Astrocyte (in vitro differentiated cells and primary cell): Measurements from ENCODE around the gene USP32. TPM values are rescaled to one million over a fixed set of nuclear protein-coding genes. Genes with fewer than 3 reads are reported as not detected.

ENCODE experiments used
- DNase-seq: peaks from one replicate; pipeline ENCODE4 v3.0.0-alpha.2; 2010; ENCODE audit warnings: low read depth
- FAIRE-seq: peaks from 2 replicates; lab custom pipeline; 2011; peaks lifted over from hg19 to GRCh38; lab: Jason Lieb, UNC
- H2AFZ ChIP-seq: 2 replicates; pipeline ENCODE4 v1.6.0; 2012; ENCODE audit warnings: low read depth, low read length, inconsistent platforms
- H3K27ac ChIP-seq: 2 replicates; pipeline ENCODE4 v1.5.1; 2011; ENCODE audit warnings: low read depth, low read length, inconsistent platforms
- H3K27me3 ChIP-seq: 2 replicates; pipeline ENCODE4 v1.6.0; 2011; ENCODE audit warnings: low read length, inconsistent platforms; ENCODE audit not compliant: insufficient read depth
- H3K36me3 ChIP-seq: 2 replicates; pipeline ENCODE4 v1.5.1; 2011; ENCODE audit warnings: low read length, inconsistent platforms; ENCODE audit not compliant: insufficient read depth
- H3K4me1 ChIP-seq: 2 replicates; pipeline ENCODE4 v1.5.1; 2011; ENCODE audit warnings: low read length, inconsistent platforms; ENCODE audit not compliant: insufficient read depth
- H3K4me2 ChIP-seq: 2 replicates; pipeline ENCODE4 v1.6.0; 2012; ENCODE audit warnings: low read length, inconsistent platforms
- H3K4me3 ChIP-seq: 2 replicates; pipeline ENCODE4 v1.5.1; 2011; ENCODE audit warnings: low read depth, mild to moderate bottlenecking, low read length, inconsistent platforms; ENCODE audit not compliant: insufficient read depth
- H3K79me2 ChIP-seq: 2 replicates; pipeline ENCODE4 v1.6.0; 2012; ENCODE audit warnings: mild to moderate bottlenecking, low read length, inconsistent platforms; ENCODE audit not compliant: insufficient read depth
- H3K9ac ChIP-seq: 2 replicates; pipeline ENCODE4 v1.6.0; 2012; ENCODE audit warnings: mild to moderate bottlenecking, low read length, inconsistent platforms
- H3K9me3 ChIP-seq: 2 replicates; pipeline ENCODE4 v1.5.1; 2012; ENCODE audit warnings: low read depth, mild to moderate bottlenecking, low read length, inconsistent platforms; ENCODE audit not compliant: insufficient read depth
- H4K20me1 ChIP-seq: 2 replicates; pipeline ENCODE4 v1.6.0; 2012; ENCODE audit warnings: low read length, inconsistent platforms; ENCODE audit not compliant: insufficient read depth
- H3K27ac Mint-ChIP-seq: one replicate; pipeline ENCODE4 v1.8.0; 2021; ENCODE audit warnings: mild to moderate bottlenecking, mixed read lengths; ENCODE audit not compliant: unreplicated experiment
- H3K27me3 Mint-ChIP-seq: one replicate; pipeline ENCODE4 v1.8.0; 2021; ENCODE audit warnings: low read depth, mixed read lengths; ENCODE audit not compliant: unreplicated experiment
- H3K36me3 Mint-ChIP-seq: one replicate; pipeline ENCODE4 v1.8.0; 2021; ENCODE audit warnings: low read depth, mixed read lengths; ENCODE audit not compliant: unreplicated experiment
- H3K4me1 Mint-ChIP-seq: one replicate; pipeline ENCODE4 v1.8.0; 2021; ENCODE audit warnings: low read depth, mixed read lengths; ENCODE audit not compliant: unreplicated experiment
- H3K4me3 Mint-ChIP-seq: one replicate; pipeline ENCODE4 v1.8.0; 2021; ENCODE audit warnings: mild to moderate bottlenecking, moderate library complexity, mixed read lengths; ENCODE audit not compliant: unreplicated experiment
- H3K9me3 Mint-ChIP-seq: one replicate; pipeline ENCODE4 v1.8.0; 2021; ENCODE audit warnings: mild to moderate bottlenecking, mixed read lengths; ENCODE audit not compliant: unreplicated experiment
- CTCF ChIP-seq: IDR thresholded peaks from 2 replicates; pipeline ENCODE4 v1.5.1; 2011; ENCODE audit warnings: low read depth, mild to moderate bottlenecking, inconsistent platforms, low read length, moderate library complexity; ENCODE audit not compliant: insufficient read depth
- EZH2 ChIP-seq: IDR thresholded peaks from 2 replicates; pipeline ENCODE4 v1.6.1; 2012; ENCODE audit warnings: mild to moderate bottlenecking, low read length, inconsistent platforms; ENCODE audit not compliant: insufficient read depth
- total RNA-seq: library from RNA; stranded (reverse); gene quantifications from 2 replicates; pipeline ENCODE4 v1.2.1, GENCODE V29; 2021

Gene USP32
- total RNA-seq, 1 donor from 2014 or later = 40.2 TPM

GRCh38 chr17:60169921-60170817, 221.8 kb downstream of the USP32 start:
- H3K4me1 Mint-ChIP-seq = peaks cover 19% of the 10 kb centered on the region

GRCh38 chr17:60168654-60169053, 223.3 kb downstream of the USP32 start:
- no peaks in the 10 kb centered on the region for H3K36me3 ChIP-seq
- no peak overlapping the region for H3K4me2 ChIP-seq
- DNase-seq (no peak), FAIRE-seq (no peak)
- TF ChIP-seq EZH2 (no peak), CTCF (no peak)
- H4K20me1 ChIP-seq = no peaks in the 10 kb centered on the region
- Mint-ChIP-seq H3K4me1 (peaks cover 12% of the 10 kb centered on the region), H3K27me3 (peaks cover 2% of the 10 kb centered on the region), H3K4me3 (no peak overlapping the region), H3K36me3 (peaks cover 2% of the 10 kb centered on the region), H3K9me3 (peaks cover 3% of the 10 kb centered on the region), H3K27ac (no peak overlapping the region)
- H3K4me1 ChIP-seq = no peaks in the 10 kb centered on the region
- no peaks in the 10 kb centered on the region for H3K9me3 ChIP-seq
- no peak overlapping the region for H2AFZ ChIP-seq
- H3K27ac ChIP-seq = no peak overlapping the region
- no peaks in the 10 kb centered on the region for H3K79me2 ChIP-seq
- no peak overlapping the region for H3K4me3 ChIP-seq
- no peak overlapping the region for H3K9ac ChIP-seq
- no peaks in the 10 kb centered on the region for H3K27me3 ChIP-seq

More at GRCh38 chr17:60169921-60170817, 221.8 kb downstream of the USP32 start:
- Histone ChIP-seq H4K20me1 (no peaks in the 10 kb centered on the region), H3K4me2 (no peak overlapping the region), H3K4me3 (no peak overlapping the region), H3K27me3 (no peaks in the 10 kb centered on the region), H3K27ac (no peak overlapping the region), H3K36me3 (no peaks in the 10 kb centered on the region), H3K79me2 (no peaks in the 10 kb centered on the region), H3K9ac (no peak overlapping the region), H3K9me3 (no peaks in the 10 kb centered on the region), H3K4me1 (no peaks in the 10 kb centered on the region), H2AFZ (no peak overlapping the region)
- TF ChIP-seq EZH2 (no peak), CTCF (no peak)
- H3K9me3 Mint-ChIP-seq = peaks cover 3% of the 10 kb centered on the region
- H3K4me3 Mint-ChIP-seq = no peak overlapping the region
- H3K27ac Mint-ChIP-seq = no peak overlapping the region
- FAIRE-seq (no peak), DNase-seq (no peak)
- H3K36me3 Mint-ChIP-seq = peaks cover 2% of the 10 kb centered on the region
- peaks cover 2% of the 10 kb centered on the region for H3K27me3 Mint-ChIP-seq
